Gastroesophageal sphincter (tissue), 3 donors: ENCODE measurements around the gene GOSR2.

Experiments used
- EP300 ChIP-seq: sonication (generic); formaldehyde crosslinking; IDR thresholded peaks from one replicate; pipeline ENCODE4 v1.6.1; 2017; ENCODE audit warnings: antibody characterized with exemption, mild to moderate bottlenecking
- POLR2AphosphoS5 ChIP-seq: sonication (generic); formaldehyde crosslinking; IDR thresholded peaks from one replicate; pipeline ENCODE4 v1.6.1; 2017; ENCODE audit warnings: antibody characterized with exemption
- TF ChIP-seq, protein P1 (sequence below), 4 experiments: fragments of 200-600 bp in 2 of 4; fragments of 450-650 bp in 2 of 4; sonication (generic) in 1 of 4; IDR thresholded peaks; one replicate each; pipeline ENCODE4 v1.5.1; 2017 to 2019; ENCODE audit warnings: antibody characterized with exemption in 4 of 4, mild to moderate bottlenecking in 2 of 4, moderate library complexity in 2 of 4

GRCh38 chr17:46889992-46890564 is 32.9 kb upstream of the GOSR2 start:
- TF ChIP-seq, protein P1, sequence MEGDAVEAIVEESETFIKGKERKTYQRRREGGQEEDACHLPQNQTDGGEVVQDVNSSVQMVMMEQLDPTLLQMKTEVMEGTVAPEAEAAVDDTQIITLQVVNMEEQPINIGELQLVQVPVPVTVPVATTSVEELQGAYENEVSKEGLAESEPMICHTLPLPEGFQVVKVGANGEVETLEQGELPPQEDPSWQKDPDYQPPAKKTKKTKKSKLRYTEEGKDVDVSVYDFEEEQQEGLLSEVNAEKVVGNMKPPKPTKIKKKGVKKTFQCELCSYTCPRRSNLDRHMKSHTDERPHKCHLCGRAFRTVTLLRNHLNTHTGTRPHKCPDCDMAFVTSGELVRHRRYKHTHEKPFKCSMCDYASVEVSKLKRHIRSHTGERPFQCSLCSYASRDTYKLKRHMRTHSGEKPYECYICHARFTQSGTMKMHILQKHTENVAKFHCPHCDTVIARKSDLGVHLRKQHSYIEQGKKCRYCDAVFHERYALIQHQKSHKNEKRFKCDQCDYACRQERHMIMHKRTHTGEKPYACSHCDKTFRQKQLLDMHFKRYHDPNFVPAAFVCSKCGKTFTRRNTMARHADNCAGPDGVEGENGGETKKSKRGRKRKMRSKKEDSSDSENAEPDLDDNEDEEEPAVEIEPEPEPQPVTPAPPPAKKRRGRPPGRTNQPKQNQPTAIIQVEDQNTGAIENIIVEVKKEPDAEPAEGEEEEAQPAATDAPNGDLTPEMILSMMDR (IDR thresholded peaks at IDR 0.05), result no peak
- TF ChIP-seq EP300 (no peak), POLR2AphosphoS5 (no peak)
